ENCODE measurements around the gene AP2A1. TPM values are rescaled to one million over a fixed set of nuclear protein-coding genes. Genes with fewer than 3 reads are reported as not detected.

The AP2A1 gene
- total and polyA plus RNA-seq, 9 of the 15 experiments (the other 6 are each of a cell fraction or from before 2014, with no cell fraction given): 0.55 to 150 (median 31.9) TPM

DNA sequence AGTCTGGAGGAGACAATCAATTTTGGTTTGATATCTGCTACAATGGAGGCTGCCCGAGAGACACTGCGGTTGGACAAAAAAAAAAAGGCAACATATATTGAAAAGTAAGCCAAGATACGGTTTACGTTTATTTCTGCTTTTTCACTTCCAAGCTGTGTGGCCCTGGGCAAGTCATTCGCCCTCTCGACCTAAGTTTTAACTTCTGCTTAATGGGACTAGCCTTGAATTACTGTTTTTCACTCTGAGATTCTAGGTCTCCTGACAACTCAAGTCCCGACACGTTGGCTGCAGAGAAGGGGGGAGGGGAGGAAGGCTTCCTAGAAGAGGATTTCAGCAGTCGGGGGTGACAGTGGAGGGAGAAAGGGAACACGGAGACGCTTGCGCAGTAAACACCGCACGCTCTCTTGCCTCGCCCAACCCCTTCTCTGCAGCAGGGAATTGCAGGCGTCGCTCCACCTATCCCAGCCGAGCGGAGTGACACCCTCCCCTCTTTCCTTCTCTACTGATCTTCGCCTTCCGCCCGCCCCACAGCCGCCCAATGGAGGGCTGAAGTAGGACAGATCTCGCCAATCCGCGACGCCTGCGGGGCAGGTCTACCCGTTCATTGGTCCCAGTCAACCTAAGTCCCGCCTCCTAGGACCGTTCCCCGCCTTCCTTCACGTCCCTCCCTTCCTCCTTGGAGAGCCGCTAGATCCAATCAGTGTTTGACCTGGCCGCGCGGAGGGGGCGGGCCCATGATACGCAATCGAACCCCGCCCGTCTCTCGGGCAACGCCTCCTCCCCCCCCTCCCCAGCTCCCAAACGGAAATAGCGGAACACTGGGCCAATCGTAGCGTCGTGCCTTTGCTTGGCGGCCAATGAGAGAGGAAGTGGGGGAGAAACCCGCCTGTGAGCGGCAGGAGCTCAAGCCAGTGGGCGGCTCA lies 533 bp upstream of the AP2A1 start (continued):
- TF ChIP-seq, protein P1, sequence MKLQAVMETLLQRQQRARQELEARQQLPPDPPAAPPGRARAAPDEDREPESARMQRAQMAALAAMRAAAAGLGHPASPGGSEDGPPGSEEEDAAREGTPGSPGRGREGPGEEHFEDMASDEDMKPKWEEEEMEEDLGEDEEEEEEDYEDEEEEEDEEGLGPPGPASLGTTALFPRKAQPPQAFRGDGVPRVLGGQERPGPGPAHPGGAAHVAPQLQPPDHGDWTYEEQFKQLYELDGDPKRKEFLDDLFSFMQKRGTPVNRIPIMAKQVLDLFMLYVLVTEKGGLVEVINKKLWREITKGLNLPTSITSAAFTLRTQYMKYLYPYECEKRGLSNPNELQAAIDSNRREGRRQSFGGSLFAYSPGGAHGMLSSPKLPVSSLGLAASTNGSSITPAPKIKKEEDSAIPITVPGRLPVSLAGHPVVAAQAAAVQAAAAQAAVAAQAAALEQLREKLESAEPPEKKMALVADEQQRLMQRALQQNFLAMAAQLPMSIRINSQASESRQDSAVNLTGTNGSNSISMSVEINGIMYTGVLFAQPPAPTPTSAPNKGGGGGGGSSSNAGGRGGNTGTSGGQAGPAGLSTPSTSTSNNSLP (IDR thresholded peaks at IDR 0.05; ENCODE audit: borderline replicate concordance, low read depth, low read length): peak; percentile 6; the same call in 1 of the 2 replicates
- TF ChIP-seq ZNF347 (CRISPR knock-in tag; IDR thresholded peaks at IDR 0.05; ENCODE audit: low read depth): no peak
- TF ChIP-seq MTA2 (IDR thresholded peaks at IDR 0.05; ENCODE audit: low read depth): no peak
- TF ChIP-seq, protein P2, sequence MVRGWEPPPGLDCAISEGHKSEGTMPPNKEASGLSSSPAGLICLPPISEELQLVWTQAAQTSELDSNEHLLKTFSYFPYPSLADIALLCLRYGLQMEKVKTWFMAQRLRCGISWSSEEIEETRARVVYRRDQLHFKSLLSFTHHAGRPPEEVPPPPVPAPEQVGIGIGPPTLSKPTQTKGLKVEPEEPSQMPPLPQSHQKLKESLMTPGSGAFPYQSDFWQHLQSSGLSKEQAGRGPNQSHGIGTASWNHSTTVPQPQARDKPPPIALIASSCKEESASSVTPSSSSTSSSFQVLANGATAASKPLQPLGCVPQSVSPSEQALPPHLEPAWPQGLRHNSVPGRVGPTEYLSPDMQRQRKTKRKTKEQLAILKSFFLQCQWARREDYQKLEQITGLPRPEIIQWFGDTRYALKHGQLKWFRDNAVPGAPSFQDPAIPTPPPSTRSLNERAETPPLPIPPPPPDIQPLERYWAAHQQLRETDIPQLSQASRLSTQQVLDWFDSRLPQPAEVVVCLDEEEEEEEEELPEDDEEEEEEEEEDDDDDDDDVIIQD (CRISPR knock-in tag; IDR thresholded peaks at IDR 0.05): no peak
- TF ChIP-seq, protein P3, sequence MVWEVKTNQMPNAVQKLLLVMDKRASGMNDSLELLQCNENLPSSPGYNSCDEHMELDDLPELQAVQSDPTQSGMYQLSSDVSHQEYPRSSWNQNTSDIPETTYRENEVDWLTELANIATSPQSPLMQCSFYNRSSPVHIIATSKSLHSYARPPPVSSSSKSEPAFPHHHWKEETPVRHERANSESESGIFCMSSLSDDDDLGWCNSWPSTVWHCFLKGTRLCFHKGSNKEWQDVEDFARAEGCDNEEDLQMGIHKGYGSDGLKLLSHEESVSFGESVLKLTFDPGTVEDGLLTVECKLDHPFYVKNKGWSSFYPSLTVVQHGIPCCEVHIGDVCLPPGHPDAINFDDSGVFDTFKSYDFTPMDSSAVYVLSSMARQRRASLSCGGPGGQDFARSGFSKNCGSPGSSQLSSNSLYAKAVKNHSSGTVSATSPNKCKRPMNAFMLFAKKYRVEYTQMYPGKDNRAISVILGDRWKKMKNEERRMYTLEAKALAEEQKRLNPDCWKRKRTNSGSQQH (CRISPR knock-in tag; IDR thresholded peaks at IDR 0.05): no peak
- TF ChIP-seq NFE2 (IDR thresholded peaks at IDR 0.05; ENCODE audit: low read depth): no peak
- no peak for TF ChIP-seq ZNF143 (CRISPR knock-in tag; IDR thresholded peaks at IDR 0.05)
- TF ChIP-seq, protein P4, sequence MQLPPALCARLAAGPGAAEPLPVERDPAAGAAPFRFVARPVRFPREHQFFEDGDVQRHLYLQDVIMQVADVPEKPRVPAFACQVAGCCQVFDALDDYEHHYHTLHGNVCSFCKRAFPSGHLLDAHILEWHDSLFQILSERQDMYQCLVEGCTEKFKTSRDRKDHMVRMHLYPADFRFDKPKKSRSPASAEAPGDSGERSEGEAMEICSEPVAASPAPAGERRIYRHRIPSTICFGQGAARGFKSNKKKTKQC (CRISPR knock-in tag; IDR thresholded peaks at IDR 0.05): no peak
- no peak for TF ChIP-seq NR4A1 (CRISPR knock-in tag; IDR thresholded peaks at IDR 0.05)
- no peak for TF ChIP-seq NR4A1 (tag; IDR thresholded peaks at IDR 0.05)
- TF ChIP-seq PHF21A (IDR thresholded peaks at IDR 0.05; ENCODE audit: borderline replicate concordance, low read depth): no peak
- TF ChIP-seq ETV6 (IDR thresholded peaks at IDR 0.05; ENCODE audit: borderline replicate concordance in 1 of 2, low read depth in 2 of 2, low read length in 1 of 2): no peak
- TF ChIP-seq ETV6 (CRISPR knock-in tag; IDR thresholded peaks at IDR 0.05; ENCODE audit: borderline replicate concordance): no peak
- TF ChIP-seq RBM15 (IDR thresholded peaks at IDR 0.05; ENCODE audit: insufficient read depth, low read length): no peak
- TF ChIP-seq, protein P5, sequence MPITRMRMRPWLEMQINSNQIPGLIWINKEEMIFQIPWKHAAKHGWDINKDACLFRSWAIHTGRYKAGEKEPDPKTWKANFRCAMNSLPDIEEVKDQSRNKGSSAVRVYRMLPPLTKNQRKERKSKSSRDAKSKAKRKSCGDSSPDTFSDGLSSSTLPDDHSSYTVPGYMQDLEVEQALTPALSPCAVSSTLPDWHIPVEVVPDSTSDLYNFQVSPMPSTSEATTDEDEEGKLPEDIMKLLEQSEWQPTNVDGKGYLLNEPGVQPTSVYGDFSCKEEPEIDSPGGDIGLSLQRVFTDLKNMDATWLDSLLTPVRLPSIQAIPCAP (CRISPR knock-in tag; IDR thresholded peaks at IDR 0.05; ENCODE audit: borderline replicate concordance): no peak
- TF ChIP-seq TCFL5 (CRISPR knock-in tag; conservative IDR thresholded peaks at IDR 0.05): no peak
- TF ChIP-seq ZNF445 (CRISPR knock-in tag; IDR thresholded peaks at IDR 0.05; ENCODE audit: low read depth): no peak
- TF ChIP-seq TSC22D4 (tag; IDR thresholded peaks at IDR 0.05): no peak
- TF ChIP-seq, protein P6, sequence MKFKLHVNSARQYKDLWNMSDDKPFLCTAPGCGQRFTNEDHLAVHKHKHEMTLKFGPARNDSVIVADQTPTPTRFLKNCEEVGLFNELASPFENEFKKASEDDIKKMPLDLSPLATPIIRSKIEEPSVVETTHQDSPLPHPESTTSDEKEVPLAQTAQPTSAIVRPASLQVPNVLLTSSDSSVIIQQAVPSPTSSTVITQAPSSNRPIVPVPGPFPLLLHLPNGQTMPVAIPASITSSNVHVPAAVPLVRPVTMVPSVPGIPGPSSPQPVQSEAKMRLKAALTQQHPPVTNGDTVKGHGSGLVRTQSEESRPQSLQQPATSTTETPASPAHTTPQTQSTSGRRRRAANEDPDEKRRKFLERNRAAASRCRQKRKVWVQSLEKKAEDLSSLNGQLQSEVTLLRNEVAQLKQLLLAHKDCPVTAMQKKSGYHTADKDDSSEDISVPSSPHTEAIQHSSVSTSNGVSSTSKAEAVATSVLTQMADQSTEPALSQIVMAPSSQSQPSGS (CRISPR knock-in tag; IDR thresholded peaks at IDR 0.05): no peak
- peak; percentile 43; the same call in 1 of the 2 replicates for TF ChIP-seq PHF8 (IDR thresholded peaks at IDR 0.05; ENCODE audit: borderline replicate concordance, low read length)
